Measurements from ENCODE around the gene DBN1. TPM values are rescaled to one million over a fixed set of nuclear protein-coding genes. Genes with fewer than 3 reads are reported as not detected.

DBN1 gene
- total and polyA plus RNA-seq, 9 of the 15 experiments (the other 6 are each of a cell fraction or from before 2014, with no cell fraction given), result 0.25 to 87.2 (median 27.9) TPM

GRCh38 chr5:177500685-177501522, 27.5 kb upstream of the DBN1 start (continued):
- TF ChIP-seq CBX5 (IDR thresholded peaks at IDR 0.05; ENCODE audit: borderline replicate concordance, low read depth) (no peak), STAG1 (CRISPR knock-in tag; IDR thresholded peaks at IDR 0.05; ENCODE audit: borderline replicate concordance) (peak; percentile 57; the same call in 1 of the 2 replicates), SMAD3 (CRISPR knock-in tag; conservative IDR thresholded peaks at IDR 0.05) (no peak), SMC3 (conservative IDR thresholded peaks at IDR 0.05; ENCODE audit: insufficient read depth, low read depth, low read length) (peak; percentile 88), CTCF (IDR thresholded peaks at IDR 0.05 in 2 of 3, conservative IDR thresholded peaks at IDR 0.05 in 1 of 3; ENCODE audit: insufficient read depth in 2 of 3, low read depth in 1 of 3, low read length in 3 of 3) (peak; percentile 94 to 97 (median 96)), NRF1 (conservative IDR thresholded peaks at IDR 0.05 in 1 of 2, IDR thresholded peaks at IDR 0.05 in 1 of 2) (0 out of 4 replicates have a peak, but pooled peaks have one; percentile 7 to 11), L3MBTL2 (IDR thresholded peaks at IDR 0.05) (peak; percentile 27; the same call in 1 of the 2 replicates), TFAP4 (CRISPR knock-in tag; IDR thresholded peaks at IDR 0.05; ENCODE audit: borderline replicate concordance) (peak; percentile 61; the same call in 1 of the 2 replicates), KDM2B (CRISPR knock-in tag; IDR thresholded peaks at IDR 0.05) (no peak), ZBTB9 (CRISPR knock-in tag; IDR thresholded peaks at IDR 0.05) (no peak), ZNF395 (CRISPR knock-in tag; IDR thresholded peaks at IDR 0.05) (no peak), ESRRA (IDR thresholded peaks at IDR 0.05; ENCODE audit: borderline replicate concordance, low read depth) (peak; percentile 76), POLR2G (IDR thresholded peaks at IDR 0.05; ENCODE audit: low read depth, low read length) (peak; percentile 49; the same call in 1 of the 2 replicates), RBM15 (IDR thresholded peaks at IDR 0.05; ENCODE audit: insufficient read depth, low read length) (no peak), CXXC5 (CRISPR knock-in tag; IDR thresholded peaks at IDR 0.05) (peak; percentile 40), HDAC8 (tag; IDR thresholded peaks at IDR 0.05) (no peak), ZBTB7A (IDR thresholded peaks at IDR 0.05; ENCODE audit: borderline replicate concordance, control insufficient read depth, low read depth, low read length) (peak; percentile 38; the same call in 1 of the 2 replicates), JUND (IDR thresholded peaks at IDR 0.05; ENCODE audit: borderline replicate concordance, low read depth, low read length) (peak; percentile 43), JUND (tag; IDR thresholded peaks at IDR 0.05; ENCODE audit: borderline replicate concordance, low read depth, low read length) (no peak), MAZ (CRISPR knock-in tag; conservative IDR thresholded peaks at IDR 0.05 in 1 of 2, IDR thresholded peaks at IDR 0.05 in 1 of 2) (peak in 1 of 2 experiments; percentile 71; a peak in 2 of 4 replicates), EHMT2 (IDR thresholded peaks at IDR 0.05) (no peak), NFIC (IDR thresholded peaks at IDR 0.05) (peak; percentile 29)

Measured in K562 (cell line).